ENCODE results near the gene RBBP8NL.

The RBBP8NL gene

DNA sequence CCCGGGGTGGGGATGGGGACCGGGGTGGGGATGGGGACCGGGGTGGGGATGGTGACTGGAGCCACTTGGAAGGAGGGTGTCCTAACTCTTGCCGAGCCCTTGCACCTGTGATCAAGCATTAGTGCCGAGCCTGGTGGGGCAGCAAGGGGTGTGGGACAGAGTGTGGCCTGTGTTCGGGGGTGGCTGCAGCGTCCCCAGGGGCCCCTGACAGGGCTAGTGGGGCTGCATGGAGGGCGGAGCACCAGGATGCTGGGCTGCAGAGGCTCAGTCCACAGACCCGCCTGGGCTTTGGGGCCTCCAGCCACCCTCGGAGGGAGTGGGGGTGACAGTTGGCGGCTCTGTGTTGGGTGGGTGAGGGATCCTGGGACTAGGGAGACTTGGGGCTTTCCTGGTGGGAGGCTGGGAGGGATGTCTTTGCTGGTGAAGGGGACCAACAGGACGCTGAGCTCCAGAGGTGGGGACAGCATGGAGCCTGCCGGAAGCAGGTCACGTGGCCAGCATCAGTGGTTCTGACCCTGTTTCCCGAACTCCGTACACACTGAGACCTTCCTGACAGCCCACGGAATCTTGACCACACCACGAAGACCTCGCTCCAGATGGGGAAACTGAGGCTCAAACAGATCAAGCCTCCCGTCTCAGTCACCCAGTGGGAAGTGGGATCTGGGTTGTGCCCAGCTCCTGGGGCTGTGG, 4.6 kb downstream of the RBBP8NL start:
- TF ChIP-seq TAF1 (IDR thresholded peaks at IDR 0.05; ENCODE audit: low read depth) (no peak), YY1 (IDR thresholded peaks at IDR 0.05; ENCODE audit: low read depth) (no peak), RAD21 (IDR thresholded peaks at IDR 0.05; ENCODE audit: low read depth) (no peak), EGR1 (IDR thresholded peaks at IDR 0.05) (no peak), TEAD4 (IDR thresholded peaks at IDR 0.05) (no peak)

- TF ChIP-seq CREB1 (IDR thresholded peaks at IDR 0.05; ENCODE audit: low read depth): no peak
- no peak for TF ChIP-seq YY1 (IDR thresholded peaks at IDR 0.05; ENCODE audit: low read depth)
- no peak for TF ChIP-seq TEAD4 (IDR thresholded peaks at IDR 0.05)
- TF ChIP-seq, protein P1, sequence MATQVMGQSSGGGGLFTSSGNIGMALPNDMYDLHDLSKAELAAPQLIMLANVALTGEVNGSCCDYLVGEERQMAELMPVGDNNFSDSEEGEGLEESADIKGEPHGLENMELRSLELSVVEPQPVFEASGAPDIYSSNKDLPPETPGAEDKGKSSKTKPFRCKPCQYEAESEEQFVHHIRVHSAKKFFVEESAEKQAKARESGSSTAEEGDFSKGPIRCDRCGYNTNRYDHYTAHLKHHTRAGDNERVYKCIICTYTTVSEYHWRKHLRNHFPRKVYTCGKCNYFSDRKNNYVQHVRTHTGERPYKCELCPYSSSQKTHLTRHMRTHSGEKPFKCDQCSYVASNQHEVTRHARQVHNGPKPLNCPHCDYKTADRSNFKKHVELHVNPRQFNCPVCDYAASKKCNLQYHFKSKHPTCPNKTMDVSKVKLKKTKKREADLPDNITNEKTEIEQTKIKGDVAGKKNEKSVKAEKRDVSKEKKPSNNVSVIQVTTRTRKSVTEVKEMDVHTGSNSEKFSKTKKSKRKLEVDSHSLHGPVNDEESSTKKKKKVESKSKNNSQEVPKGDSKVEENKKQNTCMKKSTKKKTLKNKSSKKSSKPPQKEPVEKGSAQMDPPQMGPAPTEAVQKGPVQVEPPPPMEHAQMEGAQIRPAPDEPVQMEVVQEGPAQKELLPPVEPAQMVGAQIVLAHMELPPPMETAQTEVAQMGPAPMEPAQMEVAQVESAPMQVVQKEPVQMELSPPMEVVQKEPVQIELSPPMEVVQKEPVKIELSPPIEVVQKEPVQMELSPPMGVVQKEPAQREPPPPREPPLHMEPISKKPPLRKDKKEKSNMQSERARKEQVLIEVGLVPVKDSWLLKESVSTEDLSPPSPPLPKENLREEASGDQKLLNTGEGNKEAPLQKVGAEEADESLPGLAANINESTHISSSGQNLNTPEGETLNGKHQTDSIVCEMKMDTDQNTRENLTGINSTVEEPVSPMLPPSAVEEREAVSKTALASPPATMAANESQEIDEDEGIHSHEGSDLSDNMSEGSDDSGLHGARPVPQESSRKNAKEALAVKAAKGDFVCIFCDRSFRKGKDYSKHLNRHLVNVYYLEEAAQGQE (IDR thresholded peaks at IDR 0.05; ENCODE audit: low read depth): no peak
- no peak for TF ChIP-seq CEBPB (IDR thresholded peaks at IDR 0.05)
- TF ChIP-seq NFIC (IDR thresholded peaks at IDR 0.05): no peak
- TF ChIP-seq, protein P2, sequence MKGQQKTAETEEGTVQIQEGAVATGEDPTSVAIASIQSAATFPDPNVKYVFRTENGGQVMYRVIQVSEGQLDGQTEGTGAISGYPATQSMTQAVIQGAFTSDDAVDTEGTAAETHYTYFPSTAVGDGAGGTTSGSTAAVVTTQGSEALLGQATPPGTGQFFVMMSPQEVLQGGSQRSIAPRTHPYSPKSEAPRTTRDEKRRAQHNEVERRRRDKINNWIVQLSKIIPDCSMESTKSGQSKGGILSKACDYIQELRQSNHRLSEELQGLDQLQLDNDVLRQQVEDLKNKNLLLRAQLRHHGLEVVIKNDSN (IDR thresholded peaks at IDR 0.05): no peak
- TF ChIP-seq TCF12 (IDR thresholded peaks at IDR 0.05; ENCODE audit: low read depth): no peak
- no peak for TF ChIP-seq EGR1 (IDR thresholded peaks at IDR 0.05)
- TF ChIP-seq ZBTB7A (IDR thresholded peaks at IDR 0.05; ENCODE audit: low read depth): no peak
- TF ChIP-seq RAD21 (IDR thresholded peaks at IDR 0.05; ENCODE audit: low read depth): no peak
- TF ChIP-seq FOXM1 (IDR thresholded peaks at IDR 0.05; ENCODE audit: borderline replicate concordance, low read depth): no peak
- TF ChIP-seq TAF1 (IDR thresholded peaks at IDR 0.05; ENCODE audit: low read depth): no peak
- TF ChIP-seq MAX (IDR thresholded peaks at IDR 0.05): no peak
- TF ChIP-seq EP300 (IDR thresholded peaks at IDR 0.05; ENCODE audit: borderline replicate concordance): no peak
These were observed 5.7 kb downstream of the RBBP8NL start for GRCh38 chr20:62421716-62421990.

- TF ChIP-seq TCF12 (IDR thresholded peaks at IDR 0.05; ENCODE audit: low read depth): no peak
- TF ChIP-seq YY1 (IDR thresholded peaks at IDR 0.05; ENCODE audit: low read depth): no peak
- no peak for TF ChIP-seq CREB1 (IDR thresholded peaks at IDR 0.05; ENCODE audit: low read depth)
- TF ChIP-seq ZBTB7A (IDR thresholded peaks at IDR 0.05; ENCODE audit: low read depth): no peak
- no peak for TF ChIP-seq NFIC (IDR thresholded peaks at IDR 0.05)
- no peak for TF ChIP-seq RAD21 (IDR thresholded peaks at IDR 0.05; ENCODE audit: low read depth)
- no peak for TF ChIP-seq CEBPB (IDR thresholded peaks at IDR 0.05)
- TF ChIP-seq, protein P1 (IDR thresholded peaks at IDR 0.05; ENCODE audit: low read depth): no peak
- TF ChIP-seq, protein P2 (IDR thresholded peaks at IDR 0.05): no peak
- no peak for TF ChIP-seq EGR1 (IDR thresholded peaks at IDR 0.05)
- TF ChIP-seq TEAD4 (IDR thresholded peaks at IDR 0.05): no peak
- TF ChIP-seq EP300 (IDR thresholded peaks at IDR 0.05; ENCODE audit: borderline replicate concordance): no peak
- TF ChIP-seq TAF1 (IDR thresholded peaks at IDR 0.05; ENCODE audit: low read depth): no peak
- TF ChIP-seq FOXM1 (IDR thresholded peaks at IDR 0.05; ENCODE audit: borderline replicate concordance, low read depth): no peak
- TF ChIP-seq MAX (IDR thresholded peaks at IDR 0.05): no peak
These were observed 6.3 kb downstream of the RBBP8NL start for GRCh38 chr20:62420846-62421715.

DNA sequence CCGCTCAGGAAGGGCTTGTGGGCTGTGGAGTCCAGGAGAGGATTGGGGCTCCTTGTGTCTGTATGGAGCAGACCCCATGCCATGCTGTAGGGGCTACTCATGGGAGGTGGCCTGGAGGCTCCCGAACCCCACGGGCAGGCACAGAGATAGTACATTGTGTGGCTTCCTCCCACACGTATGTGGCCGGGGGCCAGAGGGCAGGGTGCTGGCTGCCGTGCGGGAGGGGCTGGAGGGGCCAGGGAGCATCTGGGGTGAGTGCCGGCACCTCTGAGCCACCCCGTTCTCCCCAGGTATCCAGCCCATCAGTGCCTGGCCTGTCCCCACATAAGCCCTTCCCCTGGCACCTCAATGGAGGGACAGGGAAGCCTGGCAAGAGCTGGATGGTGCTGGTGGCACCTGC, 7.6 kb downstream of the RBBP8NL start:
- TF ChIP-seq FOXM1 (IDR thresholded peaks at IDR 0.05; ENCODE audit: borderline replicate concordance, low read depth): no peak
- no peak for TF ChIP-seq MAX (IDR thresholded peaks at IDR 0.05)
- TF ChIP-seq EP300 (IDR thresholded peaks at IDR 0.05; ENCODE audit: borderline replicate concordance): no peak
- TF ChIP-seq, protein P2 (IDR thresholded peaks at IDR 0.05): no peak
- no peak for TF ChIP-seq NFIC (IDR thresholded peaks at IDR 0.05)
- TF ChIP-seq TEAD4 (IDR thresholded peaks at IDR 0.05): no peak
- TF ChIP-seq CEBPB (IDR thresholded peaks at IDR 0.05): no peak
- TF ChIP-seq CREB1 (IDR thresholded peaks at IDR 0.05; ENCODE audit: low read depth): no peak
- TF ChIP-seq TCF12 (IDR thresholded peaks at IDR 0.05; ENCODE audit: low read depth): no peak
- no peak for TF ChIP-seq EGR1 (IDR thresholded peaks at IDR 0.05)

Measured in Ishikawa (cell line).